NT2/D1 (cell line): ENCODE measurements around the gene RHCG.

Experiments
- YY1 ChIP-seq: IDR thresholded peaks from 2 replicates; pipeline ENCODE4 v1.6.1; 2011; ENCODE audit not compliant: insufficient read length, insufficient read depth
- ZNF274 ChIP-seq: IDR thresholded peaks from 2 replicates; pipeline ENCODE4 v1.6.1; 2011; ENCODE audit warnings: mild to moderate bottlenecking, low read depth, low read length

DNA sequence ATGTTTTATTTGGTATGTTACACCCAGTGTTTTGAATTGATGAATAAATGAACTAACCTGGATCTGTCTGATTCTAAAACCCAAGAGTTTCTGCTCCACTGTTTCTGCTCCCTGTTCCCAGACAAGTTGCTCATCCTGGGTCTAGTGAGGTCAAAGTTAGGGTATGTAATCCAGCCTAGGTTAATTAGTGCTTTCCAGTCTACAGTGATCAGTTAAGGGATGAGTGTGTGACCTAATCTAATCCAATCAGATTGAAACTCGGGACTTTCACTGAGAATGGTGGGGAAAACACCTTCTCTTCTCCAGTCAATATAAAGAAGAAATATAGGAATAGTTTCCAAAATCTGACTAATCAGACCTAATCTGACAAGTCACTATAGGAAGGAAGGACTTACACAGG lies 27.8 kb upstream of the RHCG start:
- TF ChIP-seq ZNF274: no peak
- TF ChIP-seq YY1: no peak
